HepG2 (cell line): ENCODE data around the gene VTN. TPM values are rescaled to one million over a fixed set of nuclear protein-coding genes. Genes with fewer than 3 reads are reported as not detected.

Experiments used
- ATAC-seq: fragments of 200-7000 bp; cut with Tn5 transposase; 3 replicates; pipeline ENCODE4 v1.9.1; 2020; ENCODE audit warnings: mild to moderate bottlenecking, moderate library complexity
- BruUV-seq: library from RNA; stranded (reverse); fragments of 400-500 nt; replicated peaks from 2 replicates; lab custom pipeline; 2021; lab: Mats Ljungman, UMichigan
- CTCF ChIA-PET: fragments of 300-600 bp; formaldehyde crosslinking; extraction: SDS; loops from one replicate; lab custom pipeline; 2021; ENCODE audit warnings: low total read pairs, inconsistent platforms, low intra/inter-chr PET ratio; lab: Yijun Ruan, JAX
- POLR2A ChIA-PET: fragments of 350-600 bp; sonication (Branson Sonifier 250); formaldehyde crosslinking; loops from one replicate; lab custom pipeline; 2020; ENCODE audit warnings: antibody characterized with exemption, inconsistent platforms; lab: Yijun Ruan, JAX
- DNase-seq: peaks from one replicate; pipeline ENCODE4 v3.0.0-alpha.2; 2015; ENCODE audit warnings: low spot score
- FAIRE-seq: peaks from 3 replicates; lab custom pipeline; 2011; peaks lifted over from hg19 to GRCh38; lab: Jason Lieb, UNC
- H2AFZ ChIP-seq: one replicate; pipeline ENCODE4 v1.6.1; 2011; ENCODE audit warnings: low read length, inconsistent platforms
- H3K27ac ChIP-seq: fragments of 300-600 bp; 3 replicates; pipeline ENCODE4 v1.8.0; 2011; ENCODE audit warnings: mixed run types, mild to moderate bottlenecking, mixed read lengths, low read length, inconsistent platforms; ENCODE audit not compliant: insufficient read depth; ENCODE audit errors: extremely low read length
- H3K27me3 ChIP-seq, 2 experiments: fragments of 200-600 bp in 1 of 2; 2 replicates in 1 of 2; 3 replicates in 1 of 2; pipeline versions ENCODE4 v1.6.0 to v1.8.0; 2011; ENCODE audit warnings: low read length in 2 of 2, mild to moderate bottlenecking in 2 of 2, moderate library complexity in 2 of 2, inconsistent platforms in 1 of 2; ENCODE audit not compliant: insufficient read depth in 2 of 2, control insufficient read depth in 1 of 2
- H3K36me3 ChIP-seq, 2 experiments: fragments of 200-600 bp in 1 of 2; replicated peaks in 1 of 2; 2 replicates in 1 of 2; 3 replicates in 1 of 2; pipeline versions ENCODE4 v1.5.1 to v1.8.0; 2011; ENCODE audit warnings: low read length in 2 of 2, inconsistent platforms in 1 of 2; ENCODE audit not compliant: insufficient read depth in 2 of 2, control insufficient read depth in 1 of 2
- H3K4me1 ChIP-seq: 2 replicates; pipeline ENCODE4 v1.5.1; 2012; ENCODE audit warnings: low read length, inconsistent platforms; ENCODE audit not compliant: insufficient read depth
- H3K4me2 ChIP-seq: 2 replicates; pipeline ENCODE4 v1.6.0; 2011; ENCODE audit warnings: low read depth, low read length, inconsistent platforms
- H3K4me3 ChIP-seq, 3 experiments: fragments of 200-600 bp in 1 of 3; sonication (generic), shearing (Covaris generic) in 1 of 3; replicated peaks in 1 of 3; 2 replicates each; pipeline ENCODE4 v1.5.1; 2011 to 2016; ENCODE audit warnings: low read length in 3 of 3, inconsistent platforms in 2 of 3, low read depth in 2 of 3, mild to moderate bottlenecking in 2 of 3, control low read depth in 1 of 3, mixed read lengths in 1 of 3; ENCODE audit not compliant: insufficient read depth in 1 of 3
- H3K79me2 ChIP-seq: one replicate; pipeline ENCODE4 v1.6.1; 2011; ENCODE audit warnings: low read length, inconsistent platforms; ENCODE audit not compliant: insufficient read depth
- H3K9ac ChIP-seq: 2 replicates; pipeline ENCODE4 v1.6.0; 2011; ENCODE audit warnings: mild to moderate bottlenecking, low read depth, low read length, inconsistent platforms; ENCODE audit not compliant: insufficient read depth
- H3K9me3 ChIP-seq: 2 replicates; pipeline ENCODE4 v1.5.1; 2012; ENCODE audit warnings: mild to moderate bottlenecking, low read length
- H4K20me1 ChIP-seq: 2 replicates; pipeline ENCODE4 v1.6.0; 2011; ENCODE audit warnings: inconsistent platforms, mild to moderate bottlenecking, low read length, moderate library complexity; ENCODE audit not compliant: insufficient read depth
- AGO2 ChIP-seq: fragments of 200-400 bp; formaldehyde crosslinking; optimal IDR thresholded peaks from 2 replicates; pipeline ENCODE3; 2017; ENCODE audit warnings: mild to moderate bottlenecking, low read depth, low read length, moderate library complexity
- CBFB ChIP-seq: sonication (generic); formaldehyde crosslinking; IDR thresholded peaks from 2 replicates; pipeline ENCODE4 v1.4.0; 2020; ENCODE audit warnings: missing genetic modification reagents
- HNRNPL ChIP-seq: fragments of 200-400 bp; formaldehyde crosslinking; IDR thresholded peaks from 2 replicates; pipeline ENCODE4 v1.6.1; 2017; ENCODE audit warnings: mild to moderate bottlenecking, low read depth, low read length
- KAT7 ChIP-seq: IDR thresholded peaks from 2 replicates; pipeline ENCODE4 v1.6.1; 2018; ENCODE audit warnings: borderline replicate concordance, missing compliant biosample characterization
- POLR2A ChIP-seq, 2 experiments: IDR thresholded peaks; 2 replicates each; pipeline ENCODE4 v1.6.1; 2011; ENCODE audit warnings: low read depth in 2 of 2, low read length in 2 of 2, mild to moderate bottlenecking in 1 of 2, moderate library complexity in 1 of 2; ENCODE audit not compliant: insufficient read depth in 1 of 2
- RFXAP ChIP-seq: sonication (generic); formaldehyde crosslinking; IDR thresholded peaks from 2 replicates; pipeline ENCODE4 v1.4.0; 2020; ENCODE audit warnings: missing genetic modification reagents, borderline replicate concordance
- TARDBP ChIP-seq: sonication (generic); formaldehyde crosslinking; IDR thresholded peaks from 2 replicates; pipeline ENCODE4 v1.8.0; 2022; ENCODE audit warnings: mild to moderate bottlenecking, missing genetic modification reagents
- ZNF205 ChIP-seq: IDR thresholded peaks from 2 replicates; pipeline ENCODE4 v1.6.1; 2018; ENCODE audit warnings: missing biosample characterization, missing genetic modification reagents
- ZNF552 ChIP-seq: sonication (generic); formaldehyde crosslinking; IDR thresholded peaks from 2 replicates; pipeline ENCODE4 v1.9.0; 2022; ENCODE audit warnings: missing genetic modification reagents, mild to moderate bottlenecking, borderline replicate concordance
- ZNF777 ChIP-seq: sonication (generic); formaldehyde crosslinking; IDR thresholded peaks from 2 replicates; pipeline ENCODE4 v1.4.0; 2020; ENCODE audit warnings: missing genetic modification reagents
- ZNF816 ChIP-seq: sonication (generic); formaldehyde crosslinking; IDR thresholded peaks from 2 replicates; pipeline ENCODE4 v1.8.0; 2022; ENCODE audit warnings: missing genetic modification reagents, mild to moderate bottlenecking, borderline replicate concordance
- ZSCAN25 ChIP-seq: sonication (generic); formaldehyde crosslinking; IDR thresholded peaks from 2 replicates; pipeline ENCODE4 v1.8.0; 2022; ENCODE audit warnings: mild to moderate bottlenecking, missing genetic modification reagents
- ZSCAN9 ChIP-seq: IDR thresholded peaks from 2 replicates; pipeline ENCODE4 v1.6.1; 2016; ENCODE audit warnings: borderline replicate concordance
- WGBS: methylation state at CpG from one replicate; pipeline ENCODE4 v1.1.6; 2017; ENCODE audit warnings: low lambda C conversion rate; 5-methylcytosine and 5-hydroxymethylcytosine counted together
- in situ Hi-C: cut with HindIII; loops from 2 replicates; pipeline ENCODE4 v1.10.0; 2017; ENCODE audit warnings: low pct_unique_long_range_greater_than_20kb; ENCODE audit not compliant: extremely low pct_ligation_motif_present
- intact Hi-C: fragments of 100-400 bp; cut with micrococcal nuclease; formaldehyde crosslinking; loops from one replicate; pipeline ENCODE4 v1.10.0; 2022; ENCODE audit not compliant: unreplicated experiment
- polyA plus RNA-seq, 8 experiments: library from polyadenylated mRNA; depleted of rRNA in 3 of 8; stranded (reverse) in 7 of 8; unstranded in 1 of 8; fragments of >200 nt; fragmentation: Illumina TruSeq in 4 of 8; extraction: Trizol in 4 of 8; gene quantifications; 2 replicates each; pipeline versions ENCODE4 v1.2.1 to v1.2.3, GENCODE V29; 2011 to 2016; ENCODE audit warnings: low read depth in 4 of 8, missing spikeins in 1 of 8, mixed read lengths in 1 of 8; ENCODE audit not compliant: insufficient read depth in 1 of 8
- total RNA-seq, 5 experiments: library from RNA; depleted of rRNA; stranded (reverse); fragments of >200 nt; fragmentation: Illumina TruSeq; extraction: Trizol; gene quantifications; 2 replicates each; pipeline ENCODE4 v1.2.3, GENCODE V29; 2016; ENCODE audit warnings: low read depth in 1 of 5
- TF ChIP-seq, protein P1 (sequence below): sonication (generic); formaldehyde crosslinking; IDR thresholded peaks from 2 replicates; pipeline ENCODE4 v1.4.0; 2020; ENCODE audit warnings: missing genetic modification reagents, mild to moderate bottlenecking, borderline replicate concordance

Gene VTN
- total and polyA plus RNA-seq, 2 of the 13 experiments (the other 11 are each of a cell fraction or from before 2014, with no cell fraction given), result 108 to 131 TPM

DNA sequence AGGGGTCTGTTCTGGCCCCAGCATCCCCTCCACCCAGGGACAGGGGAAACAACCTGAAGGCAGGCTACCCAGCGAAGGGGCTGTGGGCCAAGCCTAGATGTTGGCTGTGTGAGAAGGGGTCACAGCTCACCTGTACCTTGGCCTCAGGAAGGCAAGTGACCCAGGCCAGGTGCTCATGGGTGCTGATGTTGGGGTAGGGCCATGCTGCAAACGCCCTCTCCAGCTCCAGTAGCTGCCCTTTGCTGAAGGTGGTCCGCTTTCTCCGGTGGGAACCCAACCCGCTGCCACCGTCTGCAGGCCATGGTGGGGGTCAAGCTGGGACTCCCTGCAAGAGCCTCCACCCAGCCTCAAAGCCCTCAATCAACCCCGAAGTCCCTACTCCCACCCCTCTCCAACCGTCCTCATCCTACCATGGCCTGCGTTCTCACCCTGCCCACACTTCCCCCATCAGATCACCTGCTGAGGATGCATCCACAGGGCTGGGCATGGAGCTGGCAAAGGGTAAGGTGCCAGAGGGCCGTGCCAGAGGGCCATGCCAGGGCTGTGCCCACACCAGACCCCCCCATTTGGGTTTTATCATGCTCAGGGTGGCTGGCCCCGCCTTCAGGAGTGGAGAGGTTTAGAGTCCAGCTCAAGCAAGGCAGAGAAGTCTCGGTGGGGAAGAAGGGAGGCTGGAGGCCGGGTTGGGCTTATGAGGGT lies 5.3 kb downstream of the VTN start, which contains the start of gene SEBOX:
Gene SEBOX, minus strand, starts transcription at position 535 of the 699 bp plus-strand sequence. Its CDS starts 48 bp downstream, at position 487.
- Histone ChIP-seq H2AFZ (no peak within 1 kb of the TSS), H3K4me1 (peaks cover 37% of the 10 kb centered on the region), H3K9ac (no peak within 1 kb of the TSS), H3K36me3 (peaks cover 16 to 35% of the 10 kb centered on the region in 2 experiments), H3K27me3 (no peaks in the 10 kb centered on the region), H3K79me2 (peaks cover 7% of the 10 kb centered on the region), H3K4me2 (no peak within 1 kb of the TSS), H4K20me1 (no peaks in the 10 kb centered on the region), H3K27ac (no peak within 1 kb of the TSS), H3K9me3 (no peaks in the 10 kb centered on the region), H3K4me3 (no peak within 1 kb of the TSS)
- ChIA-PET CTCF (no interaction called here), POLR2A (interaction anchor here (0.8 to 8.3 kb wide), 8 partner anchors 8 to 57 kb away, joined by 3 to 183 read pairs (median 8); partner anchors contain the start of genes IFT20, POLDIP2, SLC46A1 and TNFAIP1)
- ATAC-seq, result no peak
- BruUV-seq, result no TSS peak
- peak; percentile 80 for TF ChIP-seq HNRNPL
- peak; percentile 73 for TF ChIP-seq AGO2
- TF ChIP-seq ZSCAN25 (CRISPR knock-in tag), result no peak
- TF ChIP-seq POLR2A (IDR thresholded peaks at IDR 0.05; ENCODE audit: insufficient read depth in 1 of 2, low read depth in 2 of 2, low read length in 2 of 2), result peak in 1 of 2 experiments; percentile 14; a peak in 1 of 4 replicates
- intact Hi-C loops, result no loop called here
- no peak for FAIRE-seq
- in situ Hi-C loops, result no loop called here
- no peak for DNase-seq
- 94% methylated on average over 9 of the region's 13 CpGs for WGBS

GRCh38 chr17:28363776-28364650 lies 6.1 kb downstream of the VTN start:
- H3K36me3 ChIP-seq, result peaks cover 19 to 41% of the 10 kb centered on the region in 2 experiments
- no peak overlapping the region for H3K4me2 ChIP-seq
- H3K9me3 ChIP-seq, result no peaks in the 10 kb centered on the region
- in situ Hi-C loops, result no loop called here
- H3K27me3 ChIP-seq, result no peaks in the 10 kb centered on the region
- H3K79me2 ChIP-seq, result peaks cover 9% of the 10 kb centered on the region
- ChIA-PET POLR2A (interaction anchor here (0.8 to 8.3 kb wide), 6 partner anchors 9 to 58 kb away, joined by 3 to 122 read pairs (median 3); partner anchors contain the start of genes IFT20, SLC46A1 and TNFAIP1), CTCF (no interaction called here)
- no peaks in the 10 kb centered on the region for H4K20me1 ChIP-seq
- peaks cover 33% of the 10 kb centered on the region for H3K4me1 ChIP-seq
- no peak for FAIRE-seq
- ATAC-seq, result no peak
- DNase-seq, result no peak
- 97% methylated on average over 5 of the region's 8 CpGs for WGBS
- no peak overlapping the region for H3K4me3 ChIP-seq
- BruUV-seq, result no TSS peak
- H3K9ac ChIP-seq, result no peak overlapping the region
- H3K27ac ChIP-seq, result no peak overlapping the region
- no peak overlapping the region for H2AFZ ChIP-seq
- intact Hi-C loops, result no loop called here
- TF ChIP-seq RFXAP (CRISPR knock-in tag), result no peak
- no peak for TF ChIP-seq CBFB
- TF ChIP-seq ZNF205 (CRISPR knock-in tag), result no peak
- no peak for TF ChIP-seq ZNF777 (CRISPR knock-in tag)
- no peak for TF ChIP-seq KAT7 (CRISPR knock-in tag)
- no peak for TF ChIP-seq TARDBP (CRISPR knock-in tag)
- no peak for TF ChIP-seq ZNF816 (CRISPR knock-in tag)
- TF ChIP-seq, protein P1, sequence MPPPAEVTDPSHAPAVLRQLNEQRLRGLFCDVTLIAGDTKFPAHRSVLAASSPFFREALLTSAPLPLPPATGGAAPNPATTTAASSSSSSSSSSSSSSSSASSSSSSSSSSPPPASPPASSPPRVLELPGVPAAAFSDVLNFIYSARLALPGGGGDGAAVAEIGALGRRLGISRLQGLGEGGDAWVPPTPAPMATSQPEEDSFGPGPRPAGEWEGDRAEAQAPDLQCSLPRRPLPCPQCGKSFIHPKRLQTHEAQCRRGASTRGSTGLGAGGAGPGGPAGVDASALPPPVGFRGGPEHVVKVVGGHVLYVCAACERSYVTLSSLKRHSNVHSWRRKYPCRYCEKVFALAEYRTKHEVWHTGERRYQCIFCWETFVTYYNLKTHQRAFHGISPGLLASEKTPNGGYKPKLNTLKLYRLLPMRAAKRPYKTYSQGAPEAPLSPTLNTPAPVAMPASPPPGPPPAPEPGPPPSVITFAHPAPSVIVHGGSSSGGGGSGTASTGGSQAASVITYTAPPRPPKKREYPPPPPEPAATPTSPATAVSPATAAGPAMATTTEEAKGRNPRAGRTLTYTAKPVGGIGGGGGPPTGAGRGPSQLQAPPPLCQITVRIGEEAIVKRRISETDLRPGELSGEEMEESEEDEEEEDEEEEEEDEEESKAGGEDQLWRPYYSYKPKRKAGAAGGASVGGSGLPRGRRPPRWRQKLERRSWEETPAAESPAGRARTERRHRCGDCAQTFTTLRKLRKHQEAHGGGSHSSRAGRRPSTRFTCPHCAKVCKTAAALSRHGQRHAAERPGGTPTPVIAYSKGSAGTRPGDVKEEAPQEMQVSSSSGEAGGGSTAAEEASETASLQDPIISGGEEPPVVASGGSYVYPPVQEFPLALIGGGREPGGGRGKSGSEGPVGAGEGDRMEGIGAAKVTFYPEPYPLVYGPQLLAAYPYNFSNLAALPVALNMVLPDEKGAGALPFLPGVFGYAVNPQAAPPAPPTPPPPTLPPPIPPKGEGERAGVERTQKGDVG (CRISPR knock-in tag), result no peak
- TF ChIP-seq ZNF552, result no peak
- no peak for TF ChIP-seq ZSCAN9 (CRISPR knock-in tag)
